Subcutaneous abdominal adipose tissue (tissue), 5 donors: ENCODE measurements around the gene CDA.

Source experiments
- H3K27ac ChIP-seq: one replicate; pipeline ENCODE4 v1.7.0; 2013; ENCODE audit warnings: low read depth, mild to moderate bottlenecking, inconsistent platforms, low read length, moderate library complexity
- H3K27me3 ChIP-seq, 5 donors: one replicate each; pipeline ENCODE4 v1.7.0; 2013; ENCODE audit warnings: low read length in 5 of 5, inconsistent platforms in 1 of 5; ENCODE audit not compliant: control insufficient read depth in 5 of 5, insufficient read depth in 4 of 5
- H3K36me3 ChIP-seq, 5 donors: one replicate each; pipeline ENCODE4 v1.7.0; 2013; ENCODE audit warnings: low read length in 5 of 5; ENCODE audit not compliant: control insufficient read depth in 5 of 5, insufficient read depth in 5 of 5
- H3K4me1 ChIP-seq, 5 donors: one replicate each; pipeline ENCODE4 v1.7.0; 2013; ENCODE audit warnings: low read length in 5 of 5, mild to moderate bottlenecking in 3 of 5, moderate library complexity in 1 of 5; ENCODE audit not compliant: control insufficient read depth in 5 of 5, insufficient read depth in 5 of 5
- H3K4me3 ChIP-seq, 5 donors: one replicate each; pipeline ENCODE4 v1.7.0; 2013; ENCODE audit warnings: low read length in 5 of 5, low read depth in 1 of 5
- H3K9ac ChIP-seq, 5 donors: one replicate each; pipeline ENCODE4 v1.7.0; 2013; ENCODE audit warnings: low read length in 5 of 5, mild to moderate bottlenecking in 4 of 5, moderate library complexity in 3 of 5
- H3K9me3 ChIP-seq, 5 donors: one replicate each; pipeline ENCODE4 v1.7.0; 2013; ENCODE audit warnings: low read length in 5 of 5; ENCODE audit not compliant: control insufficient read depth in 5 of 5
- donor health status: healthy.
- donor health status: healthy.
- donor health status: healthy.
- donor health status: healthy.
- donor health status: healthy.

CDA gene

DNA sequence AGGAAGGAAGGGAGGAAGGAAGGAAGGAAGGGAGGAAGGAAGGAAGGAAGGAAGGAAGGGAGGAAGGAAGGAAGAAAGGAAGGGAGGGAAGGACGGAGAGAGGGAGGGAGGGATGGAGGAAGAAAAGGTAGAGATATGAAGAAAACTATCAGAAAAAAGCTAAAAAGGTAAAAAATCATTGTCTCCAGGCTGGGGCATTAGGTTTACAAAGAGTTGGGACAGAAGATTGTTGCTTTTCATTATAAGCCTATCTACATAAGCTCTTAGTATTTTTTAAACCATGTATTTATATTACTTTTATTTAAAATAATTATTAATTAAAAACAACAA is 37.2 kb downstream of the CDA start:
- no peaks in the 10 kb centered on the region for H3K9me3 ChIP-seq

DNA sequence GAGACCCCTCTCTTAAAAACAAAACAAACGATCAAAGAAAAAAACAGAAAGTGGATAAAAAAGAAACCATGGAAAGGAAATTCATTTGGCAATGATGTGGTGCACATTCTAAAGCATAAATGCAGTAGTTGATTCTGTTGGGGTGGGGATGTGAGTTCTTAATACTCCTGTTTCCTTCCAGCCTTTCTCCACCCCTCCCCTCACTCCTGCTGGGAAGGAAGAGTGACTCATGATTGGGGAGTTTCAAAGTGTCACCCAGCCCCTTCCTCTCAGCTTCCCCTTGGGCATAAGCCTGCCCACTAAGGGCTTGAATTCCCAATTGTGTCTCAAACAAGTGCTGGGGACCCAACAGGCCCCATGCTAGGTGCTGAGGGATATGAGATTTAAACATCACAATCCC is 37.6 kb downstream of the CDA start:
- Histone ChIP-seq H3K4me1 (no peaks in the 10 kb centered on the region), H3K9me3 (no peaks in the 10 kb centered on the region), H3K36me3 (no peaks in the 10 kb centered on the region), H3K27ac (no peak overlapping the region), H3K27me3 (peaks cover 0 to 3% (median 0%) of the 10 kb centered on the region in 5 donors), H3K4me3 (no peak overlapping the region), H3K9ac (no peak overlapping the region)

More for the DNA sequence above, 37.2 kb downstream of the CDA start:
- no peak overlapping the region for H3K27ac ChIP-seq
- no peak overlapping the region for H3K4me3 ChIP-seq
- no peak overlapping the region for H3K9ac ChIP-seq
- no peaks in the 10 kb centered on the region for H3K4me1 ChIP-seq
- H3K27me3 ChIP-seq = peaks cover 0 to 3% (median 0%) of the 10 kb centered on the region in 5 donors
- H3K36me3 ChIP-seq = no peaks in the 10 kb centered on the region

DNA sequence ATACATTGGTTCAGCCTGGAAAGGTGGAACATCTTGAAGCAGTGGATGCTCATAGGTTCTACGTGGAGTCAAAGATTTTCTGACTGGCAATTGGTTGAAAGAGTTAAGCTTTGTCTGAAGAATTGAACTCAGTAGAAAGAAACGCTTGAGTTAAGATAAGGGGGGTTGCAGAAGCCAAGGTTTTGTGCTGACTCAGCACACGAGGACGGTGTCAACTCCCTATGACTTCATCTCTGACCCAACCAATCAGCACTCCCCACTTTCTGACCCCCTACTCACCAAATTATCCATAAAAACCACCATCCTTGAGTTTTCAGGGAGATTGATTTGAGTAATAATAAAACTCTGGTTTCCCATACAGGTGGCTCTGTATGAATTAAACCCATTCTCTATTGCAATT is 41.8 kb downstream of the CDA start:
- Histone ChIP-seq H3K36me3 (no peaks in the 10 kb centered on the region), H3K9ac (no peak overlapping the region), H3K27ac (no peak overlapping the region), H3K4me1 (peaks cover 0 to 23% (median 19%) of the 10 kb centered on the region in 5 donors), H3K4me3 (no peak overlapping the region), H3K27me3 (no peaks in the 10 kb centered on the region), H3K9me3 (no peaks in the 10 kb centered on the region)

DNA sequence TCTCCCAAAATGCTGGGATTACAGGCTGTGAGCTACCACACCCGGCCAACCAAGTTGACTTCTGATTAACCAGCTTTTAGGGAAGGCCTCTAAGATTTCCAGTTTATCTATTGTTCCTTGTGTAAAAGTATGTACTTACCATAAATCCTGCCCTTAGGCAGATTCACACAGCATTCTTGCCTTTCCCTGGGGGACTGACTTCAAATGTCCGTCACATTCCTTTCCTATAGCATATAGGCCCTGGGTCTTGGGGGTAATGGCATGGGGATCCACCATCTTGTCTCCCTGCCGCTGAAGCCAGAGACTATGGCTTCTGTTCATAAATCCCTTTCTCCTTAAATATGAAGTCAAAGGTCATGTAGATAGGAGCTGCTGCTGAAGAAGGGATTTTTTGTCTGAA is 43.5 kb downstream of the CDA start:
- H3K9ac ChIP-seq = no peak overlapping the region
- H3K4me1 ChIP-seq = peaks cover 0 to 24% (median 21%) of the 10 kb centered on the region in 5 donors
- no peak overlapping the region for H3K27ac ChIP-seq
- no peaks in the 10 kb centered on the region for H3K9me3 ChIP-seq
- H3K36me3 ChIP-seq = peaks cover 0 to 9% (median 6%) of the 10 kb centered on the region in 5 donors
- H3K4me3 ChIP-seq = no peak overlapping the region
- H3K27me3 ChIP-seq = no peaks in the 10 kb centered on the region

DNA sequence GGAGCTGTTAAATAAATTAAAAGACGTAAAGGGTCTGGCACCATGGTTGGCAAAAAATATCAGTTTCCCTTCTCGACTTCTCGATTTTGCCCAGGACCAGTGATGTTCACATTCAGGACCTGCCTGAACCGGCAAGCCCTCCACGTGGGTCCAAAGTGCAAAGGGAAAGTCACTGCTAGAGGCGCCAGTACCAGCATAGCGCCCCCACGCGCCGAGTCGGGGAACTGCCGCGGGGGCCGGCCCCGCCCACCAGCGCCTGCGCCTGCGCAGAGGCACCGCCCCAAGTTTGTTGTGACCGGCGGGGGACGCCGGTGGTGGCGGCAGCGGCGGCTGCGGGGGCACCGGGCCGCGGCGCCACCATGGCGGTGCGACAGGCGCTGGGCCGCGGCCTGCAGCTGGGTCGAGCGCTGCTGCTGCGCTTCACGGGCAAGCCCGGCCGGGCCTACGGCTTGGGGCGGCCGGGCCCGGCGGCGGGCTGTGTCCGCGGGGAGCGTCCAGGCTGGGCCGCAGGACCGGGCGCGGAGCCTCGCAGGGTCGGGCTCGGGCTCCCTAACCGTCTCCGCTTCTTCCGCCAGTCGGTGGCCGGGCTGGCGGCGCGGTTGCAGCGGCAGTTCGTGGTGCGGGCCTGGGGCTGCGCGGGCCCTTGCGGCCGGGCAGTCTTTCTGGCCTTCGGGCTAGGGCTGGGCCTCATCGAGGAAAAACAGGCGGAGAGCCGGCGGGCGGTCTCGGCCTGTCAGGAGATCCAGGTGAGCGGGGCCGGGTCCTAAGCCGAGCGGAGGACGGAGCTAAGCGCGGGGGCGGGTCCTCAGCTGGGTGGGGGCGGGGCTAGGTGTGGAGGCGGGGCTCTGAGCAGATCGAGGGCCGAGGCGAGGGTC is 44.5 kb downstream of the CDA start, which contains the start of gene PINK1:
PINK1 (plus strand) TSS at position 269 of the 875 bp plus-strand sequence; CDS start at position 360, 91 bp downstream.
- peak within 1 kb of the TSS; percentile 57 to 96 (median 86) for H3K9ac ChIP-seq
- peaks cover 0 to 24% (median 21%) of the 10 kb centered on the region in 5 donors for H3K4me1 ChIP-seq
- H3K27me3 ChIP-seq = no peaks in the 10 kb centered on the region
- no peaks in the 10 kb centered on the region for H3K9me3 ChIP-seq
- peaks cover 0 to 20% (median 16%) of the 10 kb centered on the region in 5 donors for H3K36me3 ChIP-seq
- H3K4me3 ChIP-seq = peak within 1 kb of the TSS; percentile 73 to 93 (median 90)
- peak within 1 kb of the TSS; percentile 86 for H3K27ac ChIP-seq

DNA sequence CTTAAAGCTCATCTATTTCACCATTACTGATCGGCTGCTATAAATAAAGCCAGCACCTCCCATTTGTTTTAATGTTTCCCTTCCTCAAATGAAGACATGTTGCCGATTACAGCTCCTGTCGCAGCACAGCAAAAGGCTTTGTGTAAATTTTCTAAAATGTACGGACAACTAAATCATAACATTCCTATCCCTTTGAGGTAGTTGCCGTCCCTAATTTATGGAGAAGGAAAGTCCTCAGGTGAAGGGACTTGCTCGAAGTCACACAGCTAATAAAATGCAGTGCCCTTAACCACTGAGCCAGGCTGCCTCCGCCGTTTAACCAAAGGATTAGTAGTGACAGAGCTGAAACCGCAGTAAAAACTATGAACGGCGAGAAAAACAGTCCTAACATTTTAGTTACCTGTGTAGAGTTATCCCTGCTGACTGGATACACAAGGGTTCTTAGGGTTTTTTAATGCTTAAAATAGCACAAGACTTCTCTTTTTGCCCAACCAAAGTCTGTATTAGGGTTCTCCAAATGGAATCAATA is 45.2 kb downstream of the CDA start:
- H3K9me3 ChIP-seq = no peaks in the 10 kb centered on the region
- H3K4me3 ChIP-seq = peak overlapping the region; percentile 73 to 93 (median 90)
- H3K36me3 ChIP-seq = peaks cover 0 to 27% (median 23%) of the 10 kb centered on the region in 5 donors
- H3K4me1 ChIP-seq = peaks cover 0 to 24% (median 21%) of the 10 kb centered on the region in 5 donors
- peak overlapping the region; percentile 57 to 89 (median 73) for H3K9ac ChIP-seq
- peak overlapping the region; percentile 86 for H3K27ac ChIP-seq
- no peaks in the 10 kb centered on the region for H3K27me3 ChIP-seq

DNA sequence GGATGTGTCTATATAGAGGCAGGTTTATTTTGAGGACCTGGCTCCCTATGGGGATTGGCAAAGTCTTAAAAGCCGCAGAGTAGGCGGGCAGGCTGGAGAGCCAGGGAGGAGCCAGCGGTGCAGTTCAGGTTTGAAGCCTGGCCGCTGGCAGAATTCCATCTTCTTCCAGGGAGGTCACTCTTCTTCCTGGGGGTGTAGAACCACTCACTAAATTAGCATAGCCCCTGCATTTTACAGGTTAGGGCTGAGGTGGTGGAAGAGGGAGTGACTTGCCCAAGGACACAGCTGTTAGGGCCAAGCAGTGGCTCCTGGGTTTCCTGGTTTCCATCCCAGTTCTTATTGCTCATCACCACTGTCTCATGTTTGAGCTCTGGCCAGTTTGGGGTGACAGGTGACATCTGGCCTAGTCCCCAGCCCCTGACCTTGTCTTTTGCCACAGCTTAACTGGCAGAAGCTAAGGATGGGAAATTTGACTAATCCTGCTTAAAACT is 45.7 kb downstream of the CDA start:
- Histone ChIP-seq H3K9ac (peak overlapping the region; percentile 57 to 89 (median 73)), H3K27me3 (no peaks in the 10 kb centered on the region), H3K36me3 (peaks cover 0 to 32% (median 28%) of the 10 kb centered on the region in 5 donors), H3K9me3 (no peaks in the 10 kb centered on the region), H3K4me3 (peak overlapping the region; percentile 73 to 93 (median 90)), H3K27ac (peak overlapping the region; percentile 86), H3K4me1 (peaks cover 0 to 24% (median 21%) of the 10 kb centered on the region in 5 donors)

DNA sequence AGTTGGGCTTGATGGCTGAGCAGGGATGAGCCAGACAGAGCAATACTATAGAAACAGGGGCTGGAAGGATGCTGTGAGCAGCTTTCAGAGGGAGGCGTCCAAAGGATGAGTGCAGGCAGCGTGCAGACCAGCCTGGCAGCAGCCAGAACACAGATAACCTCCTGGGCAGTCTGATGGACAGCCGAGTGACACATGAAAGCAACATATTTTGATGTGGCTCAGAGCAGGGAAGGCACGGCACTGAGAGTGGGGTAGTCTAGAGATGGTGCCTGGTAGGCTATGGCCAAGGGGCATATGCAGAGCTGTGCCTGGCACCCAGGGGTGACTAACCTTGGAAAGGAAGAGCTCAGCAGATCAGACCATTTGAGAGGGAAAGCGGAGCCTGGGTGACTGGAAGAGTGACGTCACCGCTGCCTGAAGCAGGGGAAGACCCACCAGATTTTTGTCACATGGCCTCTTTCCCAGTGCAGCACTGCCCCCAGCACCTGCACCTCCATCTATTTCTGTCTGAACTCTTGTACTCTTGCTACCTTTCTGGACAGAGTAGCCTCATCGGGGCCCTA is 48.0 kb downstream of the CDA start:
- H3K4me3 ChIP-seq = no peak overlapping the region
- H3K4me1 ChIP-seq = peaks cover 0 to 24% (median 21%) of the 10 kb centered on the region in 5 donors
- H3K36me3 ChIP-seq = peaks cover 3 to 53% (median 49%) of the 10 kb centered on the region in 5 donors
- peak overlapping the region in 1 of 5 donors; percentile 30 for H3K9ac ChIP-seq
- H3K27me3 ChIP-seq = no peaks in the 10 kb centered on the region
- H3K27ac ChIP-seq = no peak overlapping the region
- no peaks in the 10 kb centered on the region for H3K9me3 ChIP-seq

DNA sequence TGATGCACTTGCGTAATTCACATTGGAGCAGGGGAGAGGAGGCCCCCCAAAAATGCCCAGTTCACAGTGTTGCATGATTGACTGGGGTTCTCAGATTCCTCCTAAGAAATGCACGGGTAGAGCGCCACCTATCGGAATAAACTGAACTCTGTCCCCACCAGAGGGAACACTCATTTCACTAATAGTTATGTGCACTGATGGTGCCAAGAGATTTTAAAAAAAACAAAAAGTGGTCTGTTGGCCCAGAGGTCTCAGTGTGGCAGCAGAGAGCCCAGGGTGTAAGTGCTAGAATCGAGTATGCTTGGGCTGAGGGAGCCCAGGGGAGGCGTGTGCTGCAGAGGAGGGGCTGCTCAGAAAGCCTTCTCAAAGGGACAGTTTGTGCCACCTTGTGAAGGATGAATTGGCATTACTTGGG is 51.3 kb downstream of the CDA start:
- H3K9me3 ChIP-seq = no peaks in the 10 kb centered on the region
- no peak overlapping the region for H3K9ac ChIP-seq
- no peak overlapping the region for H3K4me3 ChIP-seq
- no peak overlapping the region for H3K27ac ChIP-seq
- H3K36me3 ChIP-seq = peaks cover 11 to 86% (median 79%) of the 10 kb centered on the region in 5 donors
- peaks cover 0 to 4% (median 0%) of the 10 kb centered on the region in 5 donors for H3K4me1 ChIP-seq
- no peaks in the 10 kb centered on the region for H3K27me3 ChIP-seq

DNA sequence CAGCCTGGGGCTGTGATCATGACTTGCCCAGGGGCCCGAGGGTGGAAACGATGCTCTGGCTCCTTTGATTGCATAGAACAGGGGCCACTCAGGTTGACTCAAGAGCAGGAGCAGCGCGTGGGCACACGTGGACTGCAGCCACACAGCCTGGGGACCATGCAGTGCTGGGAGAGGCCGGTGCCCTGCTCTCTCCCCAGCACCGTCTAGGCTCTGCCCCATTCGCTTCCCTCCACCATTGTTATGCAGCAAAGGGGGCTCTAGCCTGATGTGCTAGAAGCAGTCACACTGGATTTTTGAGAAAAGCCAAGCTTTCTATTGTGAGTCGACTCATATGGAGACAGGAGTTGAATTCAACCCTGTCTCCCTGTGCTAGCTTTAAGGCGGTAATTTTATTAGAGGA is 53.1 kb downstream of the CDA start:
- no peak overlapping the region for H3K4me3 ChIP-seq
- H3K9me3 ChIP-seq = no peaks in the 10 kb centered on the region
- peaks cover 11 to 91% (median 82%) of the 10 kb centered on the region in 5 donors for H3K36me3 ChIP-seq
- no peak overlapping the region for H3K27ac ChIP-seq
- H3K4me1 ChIP-seq = no peaks in the 10 kb centered on the region
- H3K9ac ChIP-seq = no peak overlapping the region
- no peaks in the 10 kb centered on the region for H3K27me3 ChIP-seq
